Measurements from ENCODE around the gene MS4A15.

The MS4A15 gene

GRCh38 chr11:60783141-60783484 is 26.4 kb downstream of the MS4A15 start:
- Histone ChIP-seq H3K4me3 (replicated peaks; ENCODE audit: insufficient read depth, low read length) (no peak overlapping the region), H3K27me3 (ENCODE audit: insufficient read depth, poor library complexity, severe bottlenecking) (no peaks in the 10 kb centered on the region), H3K27ac (replicated peaks) (no peak overlapping the region)
- DNase-seq (ENCODE audit: low read depth in 1 of 2, low spot score in 1 of 2): no peak
- no peak for TF ChIP-seq POLR2AphosphoS5 (IDR thresholded peaks at IDR 0.05; ENCODE audit: low read depth)
- TF ChIP-seq SPI1 (IDR thresholded peaks at IDR 0.05; ENCODE audit: borderline replicate concordance, low read depth): no peak
- TF ChIP-seq CTCF (IDR thresholded peaks at IDR 0.05; ENCODE audit: insufficient read depth, low read length): no peak
- TF ChIP-seq GABPA (IDR thresholded peaks at IDR 0.05; ENCODE audit: low read depth): no peak
- TF ChIP-seq, protein P1, sequence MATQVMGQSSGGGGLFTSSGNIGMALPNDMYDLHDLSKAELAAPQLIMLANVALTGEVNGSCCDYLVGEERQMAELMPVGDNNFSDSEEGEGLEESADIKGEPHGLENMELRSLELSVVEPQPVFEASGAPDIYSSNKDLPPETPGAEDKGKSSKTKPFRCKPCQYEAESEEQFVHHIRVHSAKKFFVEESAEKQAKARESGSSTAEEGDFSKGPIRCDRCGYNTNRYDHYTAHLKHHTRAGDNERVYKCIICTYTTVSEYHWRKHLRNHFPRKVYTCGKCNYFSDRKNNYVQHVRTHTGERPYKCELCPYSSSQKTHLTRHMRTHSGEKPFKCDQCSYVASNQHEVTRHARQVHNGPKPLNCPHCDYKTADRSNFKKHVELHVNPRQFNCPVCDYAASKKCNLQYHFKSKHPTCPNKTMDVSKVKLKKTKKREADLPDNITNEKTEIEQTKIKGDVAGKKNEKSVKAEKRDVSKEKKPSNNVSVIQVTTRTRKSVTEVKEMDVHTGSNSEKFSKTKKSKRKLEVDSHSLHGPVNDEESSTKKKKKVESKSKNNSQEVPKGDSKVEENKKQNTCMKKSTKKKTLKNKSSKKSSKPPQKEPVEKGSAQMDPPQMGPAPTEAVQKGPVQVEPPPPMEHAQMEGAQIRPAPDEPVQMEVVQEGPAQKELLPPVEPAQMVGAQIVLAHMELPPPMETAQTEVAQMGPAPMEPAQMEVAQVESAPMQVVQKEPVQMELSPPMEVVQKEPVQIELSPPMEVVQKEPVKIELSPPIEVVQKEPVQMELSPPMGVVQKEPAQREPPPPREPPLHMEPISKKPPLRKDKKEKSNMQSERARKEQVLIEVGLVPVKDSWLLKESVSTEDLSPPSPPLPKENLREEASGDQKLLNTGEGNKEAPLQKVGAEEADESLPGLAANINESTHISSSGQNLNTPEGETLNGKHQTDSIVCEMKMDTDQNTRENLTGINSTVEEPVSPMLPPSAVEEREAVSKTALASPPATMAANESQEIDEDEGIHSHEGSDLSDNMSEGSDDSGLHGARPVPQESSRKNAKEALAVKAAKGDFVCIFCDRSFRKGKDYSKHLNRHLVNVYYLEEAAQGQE (IDR thresholded peaks at IDR 0.05; ENCODE audit: insufficient replicate concordance, low read depth): no peak

DNA sequence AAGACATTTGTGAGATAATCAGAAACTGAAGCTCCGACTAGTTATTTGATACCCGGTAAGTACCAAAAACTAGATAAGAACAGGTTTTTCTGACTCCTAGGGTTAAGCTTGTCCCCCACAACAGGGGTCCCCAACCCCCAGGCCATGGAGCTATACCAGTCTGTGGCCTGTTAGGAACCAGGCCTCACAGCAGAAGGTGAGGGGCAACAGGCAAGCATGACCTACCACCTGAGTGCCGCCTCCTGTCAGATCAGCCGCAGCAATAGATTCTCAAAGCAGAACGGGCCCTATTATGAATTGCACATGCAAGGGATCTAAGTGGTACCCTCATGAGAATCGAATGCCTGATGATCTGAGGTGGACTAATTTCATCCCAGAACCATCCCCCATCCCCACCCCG is 27.2 kb downstream of the MS4A15 start:
- Histone ChIP-seq H3K27ac (replicated peaks) (no peak overlapping the region), H3K27me3 (ENCODE audit: insufficient read depth, poor library complexity, severe bottlenecking) (no peaks in the 10 kb centered on the region), H3K4me3 (replicated peaks; ENCODE audit: insufficient read depth, low read length) (no peak overlapping the region)
- DNase-seq (ENCODE audit: low read depth in 1 of 2, low spot score in 1 of 2): no peak
- TF ChIP-seq, protein P1 (IDR thresholded peaks at IDR 0.05; ENCODE audit: insufficient replicate concordance, low read depth): no peak
- TF ChIP-seq CTCF (IDR thresholded peaks at IDR 0.05; ENCODE audit: insufficient read depth, low read length): no peak
- no peak for TF ChIP-seq SPI1 (IDR thresholded peaks at IDR 0.05; ENCODE audit: borderline replicate concordance, low read depth)
- no peak for TF ChIP-seq GABPA (IDR thresholded peaks at IDR 0.05; ENCODE audit: low read depth)
- no peak for TF ChIP-seq POLR2AphosphoS5 (IDR thresholded peaks at IDR 0.05; ENCODE audit: low read depth)

- H3K4me3 ChIP-seq (replicated peaks; ENCODE audit: insufficient read depth, low read length): no peak within 1 kb of the TSS
- no peak for DNase-seq (ENCODE audit: low read depth in 1 of 2, low spot score in 1 of 2)
- no peak for TF ChIP-seq CTCF (IDR thresholded peaks at IDR 0.05; ENCODE audit: insufficient read depth, low read length)
- TF ChIP-seq SPI1 (IDR thresholded peaks at IDR 0.05; ENCODE audit: borderline replicate concordance, low read depth): no peak
- TF ChIP-seq, protein P1 (IDR thresholded peaks at IDR 0.05; ENCODE audit: insufficient replicate concordance, low read depth): no peak
- no peak for TF ChIP-seq GABPA (IDR thresholded peaks at IDR 0.05; ENCODE audit: low read depth)
- no peak for TF ChIP-seq POLR2AphosphoS5 (IDR thresholded peaks at IDR 0.05; ENCODE audit: low read depth)
These were observed 28.5 kb downstream of the MS4A15 start, which contains the start of gene MS4A10 for GRCh38 chr11:60785136-60785535. MS4A10 (plus strand) TSS chr11:60785333; CDS start chr11:60790336, 5,003 bp downstream.

More at GRCh38 chr11:60785136-60785535, 28.5 kb downstream of the MS4A15 start, which contains the start of gene MS4A10:
- H3K27me3 ChIP-seq (ENCODE audit: insufficient read depth, poor library complexity, severe bottlenecking): no peaks in the 10 kb centered on the region
- H3K27ac ChIP-seq (replicated peaks): no peak within 1 kb of the TSS
